Duodenal mucosa (tissue), 2 donors: ENCODE data around the gene IST1.
A peak's percentile ranks its signal among the peaks of the same experiment; 100 is the strongest.

ENCODE experiments used
- H3K27ac ChIP-seq: one replicate; pipeline ENCODE4 v1.7.0; 2013; ENCODE audit warnings: low read depth, low read length
- H3K27me3 ChIP-seq, 2 donors: one replicate each; pipeline ENCODE4 v1.7.0; 2013; ENCODE audit warnings: low read length in 2 of 2, control low read depth in 1 of 2; ENCODE audit not compliant: insufficient read depth in 2 of 2, control insufficient read depth in 1 of 2
- H3K36me3 ChIP-seq, 2 donors: one replicate each; pipeline ENCODE4 v1.7.0; 2013; ENCODE audit warnings: low read length in 2 of 2, control low read depth in 1 of 2; ENCODE audit not compliant: insufficient read depth in 2 of 2, control insufficient read depth in 1 of 2
- H3K4me1 ChIP-seq, 2 donors: one replicate each; pipeline ENCODE4 v1.7.0; 2013; ENCODE audit warnings: low read length in 2 of 2, control low read depth in 1 of 2; ENCODE audit not compliant: insufficient read depth in 2 of 2, control insufficient read depth in 1 of 2
- H3K4me3 ChIP-seq, 2 donors: one replicate each; pipeline ENCODE4 v1.7.0; 2013; ENCODE audit warnings: low read length in 2 of 2, low read depth in 1 of 2
- H3K9ac ChIP-seq, 2 donors: one replicate each; pipeline ENCODE4 v1.7.0; 2013; ENCODE audit warnings: low read length in 2 of 2, low read depth in 1 of 2
- H3K9me3 ChIP-seq, 2 donors: one replicate each; pipeline ENCODE4 v1.7.0; 2013; ENCODE audit warnings: low read length in 2 of 2, control low read depth in 1 of 2; ENCODE audit not compliant: control insufficient read depth in 1 of 2

The IST1 gene

GRCh38 chr16:71873199-71873598 lies 22.1 kb upstream of the IST1 start:
- Histone ChIP-seq H3K9ac (no peak overlapping the region), H3K4me1 (no peaks in the 10 kb centered on the region), H3K9me3 (no peaks in the 10 kb centered on the region), H3K27me3 (no peaks in the 10 kb centered on the region), H3K27ac (no peak overlapping the region), H3K36me3 (peaks cover 6 to 11% of the 10 kb centered on the region in 2 donors), H3K4me3 (no peak overlapping the region)

DNA sequence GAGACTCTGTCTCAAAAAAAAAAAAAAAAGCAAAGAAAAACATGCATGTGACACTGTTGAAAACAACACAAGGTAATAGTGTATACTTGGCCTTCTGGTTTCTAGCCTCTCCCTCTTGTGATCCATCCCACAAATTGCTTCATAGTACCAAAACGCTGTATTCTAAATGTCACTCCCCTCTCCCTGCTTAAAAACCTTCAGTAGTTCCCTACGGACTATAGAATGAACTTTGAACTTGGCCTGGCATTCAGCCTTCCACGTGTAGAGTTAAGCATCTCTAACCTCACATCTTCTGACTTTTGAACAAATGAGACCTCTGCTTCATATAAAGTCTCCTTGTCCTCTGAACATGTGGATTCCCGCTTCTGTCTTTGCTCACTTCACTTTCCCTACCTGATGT lies 16.4 kb upstream of the IST1 start:
- no peak overlapping the region for H3K4me3 ChIP-seq
- no peaks in the 10 kb centered on the region for H3K9me3 ChIP-seq
- no peaks in the 10 kb centered on the region for H3K27me3 ChIP-seq
- H3K4me1 ChIP-seq = peaks cover 8 to 10% of the 10 kb centered on the region in 2 donors
- no peak overlapping the region for H3K27ac ChIP-seq
- H3K36me3 ChIP-seq = peaks cover 6 to 17% of the 10 kb centered on the region in 2 donors
- H3K9ac ChIP-seq = no peak overlapping the region

DNA sequence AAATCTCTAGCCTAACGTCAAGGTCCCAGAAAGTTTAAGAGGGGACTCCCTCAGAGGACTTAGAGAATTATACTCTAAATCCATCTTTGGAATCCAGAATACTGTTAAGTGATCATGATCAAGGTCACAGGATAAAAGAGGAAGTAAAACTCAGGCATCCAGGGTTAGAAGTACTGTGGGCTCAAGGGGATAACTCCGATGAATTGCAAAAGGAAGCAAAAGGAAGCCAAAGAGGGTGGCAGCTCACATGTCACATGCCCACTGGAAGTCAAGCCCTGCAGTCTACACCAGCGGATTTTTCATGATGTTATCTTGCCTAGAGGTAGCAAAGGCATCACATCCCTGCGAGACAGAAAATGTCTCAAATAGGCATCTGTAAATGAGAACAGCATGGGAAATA lies 15.2 kb upstream of the IST1 start:
- peaks cover 8 to 11% of the 10 kb centered on the region in 2 donors for H3K4me1 ChIP-seq
- no peaks in the 10 kb centered on the region for H3K9me3 ChIP-seq
- no peak overlapping the region for H3K27ac ChIP-seq
- H3K36me3 ChIP-seq = peaks cover 2 to 13% of the 10 kb centered on the region in 2 donors
- H3K4me3 ChIP-seq = no peak overlapping the region
- H3K27me3 ChIP-seq = no peaks in the 10 kb centered on the region
- H3K9ac ChIP-seq = no peak overlapping the region

DNA sequence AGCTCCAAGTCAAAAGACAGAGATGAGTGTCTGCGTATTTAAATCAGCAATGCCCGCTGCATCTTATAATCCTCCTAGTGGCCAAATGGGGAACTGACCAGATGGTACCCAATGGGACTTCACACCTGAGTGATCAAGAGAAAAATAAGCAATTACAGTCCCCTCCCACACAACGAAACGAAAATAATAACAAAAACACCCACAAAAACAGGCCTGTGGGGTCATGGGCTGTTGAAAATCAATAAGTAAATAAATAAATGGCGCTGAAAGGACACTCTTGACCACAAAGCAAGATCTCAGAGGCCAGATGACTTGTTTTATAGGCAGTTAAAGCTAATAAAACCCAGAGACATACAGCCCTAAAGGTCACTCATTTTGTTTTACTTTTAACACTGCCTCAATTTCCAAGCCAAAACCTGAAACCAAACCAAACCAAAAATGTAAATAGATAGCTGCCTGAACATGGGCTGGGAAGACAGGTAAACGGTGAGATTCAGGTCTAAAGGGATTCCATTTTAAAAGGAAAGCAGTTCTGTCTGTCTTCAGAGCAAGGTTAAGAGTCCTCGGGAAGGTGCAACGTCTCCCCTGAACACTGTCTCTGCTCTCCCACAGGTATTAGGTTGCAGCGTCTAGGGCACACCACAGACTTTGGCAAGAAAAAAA lies 12.7 kb upstream of the IST1 start:
- Histone ChIP-seq H3K27me3 (no peaks in the 10 kb centered on the region), H3K9me3 (no peaks in the 10 kb centered on the region), H3K9ac (peak overlapping the region; percentile 60 to 83), H3K4me1 (peaks cover 8 to 14% of the 10 kb centered on the region in 2 donors), H3K4me3 (peak overlapping the region; percentile 67 to 91), H3K27ac (peak overlapping the region; percentile 11), H3K36me3 (peaks cover 0 to 10% of the 10 kb centered on the region in 2 donors)

- H3K27ac ChIP-seq = peak overlapping the region; percentile 62
- H3K9me3 ChIP-seq = no peaks in the 10 kb centered on the region
- peak overlapping the region; percentile 83 to 90 for H3K9ac ChIP-seq
- H3K36me3 ChIP-seq = peaks cover 0 to 10% of the 10 kb centered on the region in 2 donors
- H3K4me1 ChIP-seq = peaks cover 8 to 14% of the 10 kb centered on the region in 2 donors
- peak overlapping the region; percentile 67 to 91 for H3K4me3 ChIP-seq
- no peaks in the 10 kb centered on the region for H3K27me3 ChIP-seq
Measured at GRCh38 chr16:71883168-71883848, 12.0 kb upstream of the IST1 start.

- Histone ChIP-seq H3K9me3 (no peaks in the 10 kb centered on the region), H3K4me1 (peaks cover 8 to 14% of the 10 kb centered on the region in 2 donors), H3K27me3 (no peaks in the 10 kb centered on the region), H3K27ac (peak within 1 kb of the TSS; percentile 62), H3K9ac (peak within 1 kb of the TSS; percentile 83 to 90), H3K36me3 (peaks cover 0 to 9% of the 10 kb centered on the region in 2 donors), H3K4me3 (peak within 1 kb of the TSS; percentile 67 to 91)
Measured at GRCh38 chr16:71883849-71884638, 11.3 kb upstream of the IST1 start, which contains the start of gene ZNF821. Gene ZNF821 (minus strand): TSS chr16:71884182. CDS start chr16:71879946, 4,236 bp downstream.

DNA sequence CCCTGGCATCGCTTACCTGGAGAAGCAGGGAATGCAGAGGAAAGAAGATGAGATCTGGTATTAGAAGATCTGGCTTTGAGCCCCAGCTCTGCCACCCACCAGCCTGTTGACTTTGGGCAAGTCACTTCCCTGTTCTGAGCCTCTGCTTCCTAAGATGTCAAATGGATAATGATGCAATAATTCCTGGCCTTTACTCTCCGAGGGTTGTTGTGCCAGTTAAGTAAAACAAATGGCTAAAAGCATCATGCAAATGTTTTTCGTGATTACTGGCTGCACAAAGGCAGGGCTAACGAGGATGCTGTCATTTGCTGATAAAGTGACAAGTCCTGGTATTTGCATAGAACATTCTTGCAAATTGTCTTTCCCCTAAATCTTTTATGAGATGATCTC lies 10.1 kb upstream of the IST1 start:
- peak overlapping the region; percentile 7 to 91 for H3K4me3 ChIP-seq
- peaks cover 8 to 14% of the 10 kb centered on the region in 2 donors for H3K4me1 ChIP-seq
- H3K9me3 ChIP-seq = no peaks in the 10 kb centered on the region
- peaks cover 0 to 3% of the 10 kb centered on the region in 2 donors for H3K36me3 ChIP-seq
- no peaks in the 10 kb centered on the region for H3K27me3 ChIP-seq
- no peak overlapping the region for H3K9ac ChIP-seq
- no peak overlapping the region for H3K27ac ChIP-seq

GRCh38 chr16:71889147-71889546 lies 6.2 kb upstream of the IST1 start:
- peaks cover 0 to 4% of the 10 kb centered on the region in 2 donors for H3K4me1 ChIP-seq
- H3K27ac ChIP-seq = no peak overlapping the region
- H3K9ac ChIP-seq = no peak overlapping the region
- no peaks in the 10 kb centered on the region for H3K9me3 ChIP-seq
- H3K36me3 ChIP-seq = no peaks in the 10 kb centered on the region
- H3K4me3 ChIP-seq = no peak overlapping the region
- H3K27me3 ChIP-seq = no peaks in the 10 kb centered on the region

DNA sequence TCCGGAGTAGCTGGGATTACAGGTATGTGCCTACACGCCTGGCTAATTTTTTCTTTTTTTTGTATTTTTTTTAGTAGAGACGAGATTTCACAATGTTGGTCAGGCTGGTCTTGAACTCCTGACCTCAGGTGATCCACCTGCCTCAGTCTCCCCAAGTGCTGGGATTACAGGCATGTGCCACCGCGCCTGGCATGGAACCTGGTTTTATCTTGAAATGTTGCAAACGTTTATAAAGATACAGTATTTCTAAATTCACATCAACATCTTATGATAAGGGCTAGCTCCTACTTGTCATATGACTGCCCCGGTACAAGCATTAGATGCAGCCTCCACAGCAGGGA lies 1.5 kb upstream of the IST1 start:
- no peaks in the 10 kb centered on the region for H3K27me3 ChIP-seq
- H3K9ac ChIP-seq = peak overlapping the region; percentile 71 to 100
- peak overlapping the region; percentile 99 for H3K27ac ChIP-seq
- peak overlapping the region; percentile 84 to 100 for H3K4me3 ChIP-seq
- H3K36me3 ChIP-seq = no peaks in the 10 kb centered on the region
- H3K4me1 ChIP-seq = peaks cover 4 to 13% of the 10 kb centered on the region in 2 donors
- H3K9me3 ChIP-seq = no peaks in the 10 kb centered on the region
